ENCODE results near the gene NUP93. TPM values are rescaled to one million over a fixed set of nuclear protein-coding genes. Genes with fewer than 3 reads are reported as not detected.
"Not testable (repeated sequence)": the region's sequence is repeated elsewhere in the genome, so short reads cannot be mapped to it uniquely, and the experiment has no call there.

Gene NUP93
- total RNA-seq, 1 experiment from 2014 or later = 87.7 TPM

GRCh38 chr16:56884026-56884582 lies 154.2 kb downstream of the NUP93 start:
- DNase-seq (ENCODE audit: extremely low read depth, low read depth) = no peak

GRCh38 chr16:56884929-56885328 lies 155.0 kb downstream of the NUP93 start:
- DNase-seq (ENCODE audit: extremely low read depth, low read depth) = not testable (repeated sequence)

- no peak for DNase-seq (ENCODE audit: extremely low read depth, low read depth)
Measured at GRCh38 chr16:56885446-56886162, 155.7 kb downstream of the NUP93 start.

GRCh38 chr16:56886296-56886695 lies 156.4 kb downstream of the NUP93 start:
- DNase-seq (ENCODE audit: extremely low read depth, low read depth) = no peak

GRCh38 chr16:56886826-56887225 lies 156.9 kb downstream of the NUP93 start:
- DNase-seq (ENCODE audit: extremely low read depth, low read depth) = no peak

- no peak for DNase-seq (ENCODE audit: extremely low read depth, low read depth)
Measured at GRCh38 chr16:56888806-56889205, 158.9 kb downstream of the NUP93 start.

GRCh38 chr16:56889206-56889605 lies 159.3 kb downstream of the NUP93 start:
- DNase-seq (ENCODE audit: extremely low read depth, low read depth) = no peak

GRCh38 chr16:56891685-56892084 lies 161.8 kb downstream of the NUP93 start:
- no peak for DNase-seq (ENCODE audit: extremely low read depth, low read depth)

GRCh38 chr16:56892705-56893104 lies 162.8 kb downstream of the NUP93 start:
- no peak for DNase-seq (ENCODE audit: extremely low read depth, low read depth)

- DNase-seq (ENCODE audit: extremely low read depth, low read depth) = no peak
Measured at GRCh38 chr16:56894331-56894917, 164.5 kb downstream of the NUP93 start.

- no peak for DNase-seq (ENCODE audit: extremely low read depth, low read depth)
Measured at GRCh38 chr16:56895813-56896212, 165.9 kb downstream of the NUP93 start.

GRCh38 chr16:56896244-56896643 lies 166.3 kb downstream of the NUP93 start:
- DNase-seq (ENCODE audit: extremely low read depth, low read depth) = no peak

- no peak for DNase-seq (ENCODE audit: extremely low read depth, low read depth)
Measured at GRCh38 chr16:56897026-56897799, 167.3 kb downstream of the NUP93 start.

GRCh38 chr16:56898847-56899246 lies 168.9 kb downstream of the NUP93 start:
- DNase-seq (ENCODE audit: extremely low read depth, low read depth) = no peak

Small RNAs within 50 kb of the gene (small RNA-seq; reads per million reads assigned to genes)
- gene MIR138-2 = 0.10 to 0.59 reads per million in 2 experiments

Other genes with a start within 250 kb of the NUP93 start
- gene BBS2, start 210.1 kb upstream of the NUP93 start, total RNA-seq (2014; rRNA removed; shearing (Covaris generic)) = 67.3 and 75.3 TPM in 2 replicates
- not detected in 2 replicates for gene MT4, start 165.1 kb upstream of the NUP93 start, total RNA-seq (2014; rRNA removed; shearing (Covaris generic))
- not detected in 2 replicates for gene MT3, start 140.6 kb upstream of the NUP93 start, total RNA-seq (2014; rRNA removed; shearing (Covaris generic))
- 83.8 and 113 TPM in 2 replicates for gene MT2A, start 121.5 kb upstream of the NUP93 start, total RNA-seq (2014; rRNA removed; shearing (Covaris generic))
- 2.3 TPM in 1 of 2 replicates, not detected in the other for gene MT1E, start 104.3 kb upstream of the NUP93 start, total RNA-seq (2014; rRNA removed; shearing (Covaris generic))
- gene MT1M, start 97.5 kb upstream of the NUP93 start, total RNA-seq (2014; rRNA removed; shearing (Covaris generic)) = not detected in 2 replicates
- 19.4 and 32.8 TPM in 2 replicates for gene MT1A, start 91.5 kb upstream of the NUP93 start, total RNA-seq (2014; rRNA removed; shearing (Covaris generic))
- not detected in 2 replicates for gene MT1B, start 78.2 kb upstream of the NUP93 start, total RNA-seq (2014; rRNA removed; shearing (Covaris generic))
- 0.72 and 0.97 TPM in 2 replicates for gene MT1F, start 72.2 kb upstream of the NUP93 start, total RNA-seq (2014; rRNA removed; shearing (Covaris generic))
- not detected in 2 replicates for gene MT1G, start 62.1 kb upstream of the NUP93 start, total RNA-seq (2014; rRNA removed; shearing (Covaris generic))
- gene MT1H, start 60.3 kb upstream of the NUP93 start, total RNA-seq (2014; rRNA removed; shearing (Covaris generic)) = not detected in 2 replicates
- gene MT1X, start 47.7 kb upstream of the NUP93 start, total RNA-seq (2014; rRNA removed; shearing (Covaris generic)) = 5.6 and 11.3 TPM in 2 replicates
- gene SLC12A3, start 135.1 kb downstream of the NUP93 start, total RNA-seq (2014; rRNA removed; shearing (Covaris generic)) = not detected in 2 replicates
- gene HERPUD1, start 202.0 kb downstream of the NUP93 start, total RNA-seq (2014; rRNA removed; shearing (Covaris generic)) = 184 and 222 TPM in 2 replicates
- gene CETP, start 231.8 kb downstream of the NUP93 start, total RNA-seq (2014; rRNA removed; shearing (Covaris generic)) = 0.07 TPM in 1 of 2 replicates, not detected in the other